ENCODE measurements around the gene DCDC1. TPM values are rescaled to one million over a fixed set of nuclear protein-coding genes. Genes with fewer than 3 reads are reported as not detected.

The DCDC1 gene
- total RNA-seq, 1 experiment from 2014 or later, result 2.1 TPM

DNA sequence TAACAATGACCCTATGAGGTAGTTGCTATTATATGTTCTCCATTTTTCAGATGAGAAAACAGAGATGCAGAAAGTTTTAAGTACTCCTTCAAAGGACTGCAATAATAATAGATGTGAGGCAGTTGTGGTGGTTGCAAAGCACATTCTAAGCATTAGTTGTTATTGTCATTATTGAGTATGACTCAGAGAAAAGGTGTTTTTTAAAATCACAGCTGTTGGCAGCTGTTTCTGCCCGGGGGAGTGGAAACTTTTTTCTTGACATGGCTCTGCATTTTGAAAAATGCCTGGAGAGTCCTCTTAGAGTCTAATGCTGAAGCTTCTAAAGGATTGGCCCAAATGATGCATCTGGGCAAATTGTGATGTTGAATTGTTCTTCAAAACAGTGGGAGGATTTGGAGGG, 538.9 kb downstream of the DCDC1 start:
- DNase-seq (ENCODE audit: low spot score), result no peak
- in situ Hi-C loops (cut with HindIII; ENCODE audit: low sequenced_read_pairs), result no loop called here

DNA sequence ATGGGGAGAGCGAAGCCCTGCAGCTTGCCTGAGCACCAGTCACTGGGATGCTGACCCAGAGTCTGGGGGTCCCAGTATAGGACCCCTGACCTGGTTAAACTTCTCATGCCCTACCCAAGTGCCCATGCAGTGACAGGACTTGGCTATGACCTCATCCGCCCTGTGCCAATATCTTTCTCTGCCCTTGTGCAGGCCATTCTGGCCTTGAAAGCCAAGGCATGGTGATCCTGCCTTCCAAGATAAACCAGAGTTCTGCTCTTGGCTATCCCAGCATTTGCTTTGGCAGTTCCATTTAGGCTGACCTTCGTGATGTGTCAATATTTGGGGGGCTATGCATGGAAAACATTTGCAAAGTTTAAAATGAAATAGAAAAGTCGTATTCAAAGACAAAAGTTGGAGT, 542.6 kb downstream of the DCDC1 start:
- in situ Hi-C loops (cut with HindIII; ENCODE audit: low sequenced_read_pairs), result no loop called here
- no peak for DNase-seq (ENCODE audit: low spot score)

DNA sequence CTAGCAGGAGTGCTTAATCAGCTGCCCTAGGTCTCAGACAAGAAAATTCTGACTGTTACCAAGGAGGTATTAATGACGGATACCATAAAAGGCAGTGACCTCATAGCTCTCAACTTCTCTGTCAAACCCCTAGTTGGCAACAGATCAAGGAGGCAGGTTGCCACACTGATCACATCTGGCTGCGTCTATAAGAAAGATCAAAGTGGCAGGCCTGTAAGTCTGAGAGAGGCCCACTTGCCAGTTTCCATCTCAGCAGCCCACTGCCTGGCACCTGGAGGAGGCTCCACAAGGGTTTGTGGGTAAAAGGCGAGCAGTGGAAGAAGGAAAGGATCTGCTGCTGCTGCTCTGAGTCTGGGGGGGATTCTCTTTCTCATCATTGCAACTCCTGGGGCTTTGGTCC, 543.8 kb downstream of the DCDC1 start:
- no peak for DNase-seq (ENCODE audit: low spot score)
- in situ Hi-C loops (cut with HindIII; ENCODE audit: low sequenced_read_pairs), result no loop called here

DNA sequence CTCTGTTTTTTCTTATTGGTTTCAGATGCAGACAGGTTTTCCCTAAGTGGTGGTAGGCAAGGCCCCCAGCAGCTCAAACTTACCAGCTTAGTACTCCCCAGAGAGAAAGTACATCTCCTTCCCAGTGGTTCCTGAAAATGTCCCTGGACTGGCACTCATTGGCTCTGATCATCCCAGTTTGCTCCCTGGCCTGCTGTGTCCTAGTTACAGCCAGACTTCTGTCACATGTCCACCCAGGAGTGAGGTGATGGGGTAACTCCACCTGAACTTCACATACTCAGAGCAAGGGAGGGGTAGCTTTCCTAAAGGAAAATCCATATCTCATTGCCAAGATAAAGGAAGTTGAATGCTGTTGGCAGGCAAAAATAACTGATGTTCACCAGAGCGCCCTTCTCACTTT, 546.4 kb downstream of the DCDC1 start:
- in situ Hi-C loops (cut with HindIII; ENCODE audit: low sequenced_read_pairs), result no loop called here
- DNase-seq (ENCODE audit: low spot score), result no peak

DNA sequence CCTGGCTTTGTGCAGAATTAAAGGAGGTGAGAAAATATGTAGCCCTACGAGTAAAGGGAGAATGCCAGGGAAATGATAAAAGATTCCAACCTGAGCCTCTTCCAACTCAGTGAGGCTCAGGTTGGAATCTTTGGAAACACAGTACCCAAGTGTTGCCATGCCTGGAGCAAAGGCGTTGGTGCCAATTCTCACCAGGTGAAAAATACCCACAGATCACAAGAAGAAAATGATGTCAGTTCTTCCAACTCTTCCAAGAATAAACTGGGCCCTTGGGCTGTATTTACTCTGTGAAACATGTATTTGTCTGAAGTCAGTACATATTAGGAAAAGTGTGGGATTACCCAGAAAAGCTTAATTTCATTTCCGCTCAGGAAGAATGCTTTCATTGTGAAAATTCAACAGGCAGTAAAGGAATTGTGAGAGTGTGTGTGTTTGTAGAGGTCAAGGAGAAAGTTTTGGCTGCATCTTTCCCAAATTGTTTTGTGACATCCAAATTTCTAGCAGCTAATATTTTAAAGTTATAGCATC, 548.0 kb downstream of the DCDC1 start:
- in situ Hi-C loops (cut with HindIII; ENCODE audit: low sequenced_read_pairs), result no loop called here
- peak; percentile 1 for DNase-seq (ENCODE audit: low spot score)

DNA sequence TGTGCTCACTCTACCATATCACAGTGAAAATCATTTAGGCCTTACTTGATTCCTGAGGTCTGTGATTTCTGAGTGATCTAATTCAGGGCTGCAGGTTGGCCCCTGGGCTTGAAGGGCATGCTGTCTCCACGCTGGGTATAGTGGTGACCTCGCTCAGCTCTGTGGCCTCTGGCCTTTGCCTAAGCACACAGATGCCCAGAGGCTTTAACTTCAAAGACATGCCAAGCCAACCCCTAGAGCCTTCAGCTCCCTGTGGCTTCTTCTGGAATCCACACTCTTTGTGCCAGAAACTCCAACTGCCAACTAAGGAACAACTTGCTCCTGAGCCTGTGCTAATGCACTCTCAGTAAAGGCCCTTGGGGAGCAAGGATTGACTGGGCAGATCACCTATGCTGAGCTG, 550.8 kb downstream of the DCDC1 start:
- DNase-seq (ENCODE audit: low spot score), result no peak
- in situ Hi-C loops (cut with HindIII; ENCODE audit: low sequenced_read_pairs), result no loop called here

DNA sequence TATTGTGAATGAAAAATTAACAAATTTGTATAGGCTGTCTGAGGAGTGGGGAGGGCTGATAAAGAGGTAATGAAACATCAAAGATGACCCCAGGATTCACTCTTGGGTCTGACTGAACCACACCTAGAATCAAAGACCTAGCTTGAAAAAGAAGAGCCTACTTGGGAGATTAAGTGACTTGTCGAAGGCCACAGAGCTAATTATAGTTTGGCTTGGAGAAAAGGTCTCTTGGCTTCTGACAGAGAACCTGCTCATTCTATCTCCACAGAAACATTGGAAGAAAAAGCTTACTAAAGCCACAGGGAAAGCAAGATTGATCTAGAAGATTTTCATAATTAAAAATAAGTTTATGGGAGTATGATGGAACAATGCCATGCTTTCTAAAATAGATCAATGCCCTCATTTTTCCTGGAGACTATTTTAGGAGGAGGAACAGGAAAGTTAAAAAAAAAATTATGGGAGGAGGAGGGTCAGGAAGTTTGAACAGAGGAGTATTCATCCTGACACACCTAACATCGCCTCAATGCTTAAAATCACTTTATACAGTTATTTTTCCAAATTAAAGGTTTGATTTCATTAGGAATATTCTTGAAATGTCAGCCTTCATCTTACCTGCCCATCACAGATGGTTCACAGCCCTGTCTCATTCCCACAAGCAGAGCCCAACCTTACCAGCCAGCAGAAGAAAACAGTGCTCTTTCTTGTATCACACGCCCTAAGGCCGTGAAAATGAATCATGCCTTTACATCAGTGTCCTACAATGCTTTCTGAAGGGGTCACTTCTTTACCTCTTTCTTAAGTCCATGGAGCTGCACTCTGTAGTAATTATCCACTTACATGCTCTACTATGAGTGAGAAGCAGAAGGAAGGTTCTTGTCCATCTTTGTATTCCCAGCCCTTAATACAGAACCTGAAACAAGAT, 552.3 kb downstream of the DCDC1 start:
- in situ Hi-C loops (cut with HindIII; ENCODE audit: low sequenced_read_pairs), result no loop called here
- DNase-seq (ENCODE audit: low spot score), result no peak

DNA sequence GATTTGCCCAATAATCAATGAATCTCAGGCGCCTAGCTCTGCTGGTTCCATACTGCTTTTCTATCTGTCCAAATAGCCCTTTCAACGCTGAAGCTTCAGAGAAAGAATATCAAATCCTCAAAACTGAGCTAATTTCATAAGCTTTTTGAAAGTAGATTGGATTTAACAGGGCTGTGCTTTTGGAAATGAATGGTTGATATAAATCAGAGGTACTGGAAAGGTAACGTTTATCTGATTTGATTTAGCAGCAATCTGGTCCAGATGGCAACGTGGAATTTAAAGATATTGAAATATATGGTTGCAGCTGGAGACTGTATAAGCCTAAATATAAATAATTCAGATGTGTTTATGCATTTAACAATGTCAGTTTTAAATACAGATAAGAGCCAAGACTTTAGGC, 553.9 kb downstream of the DCDC1 start:
- DNase-seq (ENCODE audit: low spot score), result no peak
- in situ Hi-C loops (cut with HindIII; ENCODE audit: low sequenced_read_pairs), result no loop called here

DNA sequence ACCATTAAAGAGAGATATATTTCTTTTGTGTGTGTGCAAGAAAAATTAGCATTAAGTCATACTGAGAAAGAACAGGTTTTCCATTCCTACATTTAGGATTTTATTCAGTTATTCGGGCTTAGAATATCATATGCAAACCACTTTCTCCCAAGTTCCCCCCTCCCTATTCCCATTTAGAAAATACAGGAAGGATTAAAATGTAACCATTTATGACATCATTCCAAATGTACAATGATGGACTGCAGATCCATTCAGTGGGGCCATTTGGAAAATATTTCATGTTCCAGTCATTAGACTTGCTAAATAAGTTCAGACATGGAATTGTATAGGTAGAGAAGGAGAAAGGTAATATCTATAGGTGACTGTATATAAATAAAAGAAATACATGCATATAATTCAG, 554.8 kb downstream of the DCDC1 start:
- DNase-seq (ENCODE audit: low spot score), result no peak
- in situ Hi-C loops (cut with HindIII; ENCODE audit: low sequenced_read_pairs), result no loop called here

Other genes starting within 250 kb of the DCDC1 start
- gene DNAJC24, start 121 bp upstream of the DCDC1 start, total RNA-seq (2014; rRNA removed; shearing (Covaris generic)), result 6.5 and 10.9 TPM in 2 replicates
- gene IMMP1L, start 139.9 kb upstream of the DCDC1 start, total RNA-seq (2014; rRNA removed; shearing (Covaris generic)), result 74.3 and 96.1 TPM in 2 replicates
- 36.5 and 48.8 TPM in 2 replicates for gene ELP4, start 140.0 kb upstream of the DCDC1 start, total RNA-seq (2014; rRNA removed; shearing (Covaris generic))